GM12878 (cell line): Measurements from ENCODE around the gene RRP1B. TPM values are rescaled to one million over a fixed set of nuclear protein-coding genes. Genes with fewer than 3 reads are reported as not detected.

Source experiments
- ATAC-seq: fragments of 200-7000 bp; cut with Tn5 transposase; 3 replicates; pipeline ENCODE4 v1.9.1; 2020; ENCODE audit warnings: mild to moderate bottlenecking, moderate library complexity
- BruUV-seq: library from RNA; stranded (reverse); fragments of 400-500 nt; replicated peaks from 2 replicates; lab custom pipeline; 2021; lab: Mats Ljungman, UMichigan
- CTCF ChIA-PET: fragments of 300-600 bp; sonication (Branson Sonifier 250); formaldehyde crosslinking; extraction: SDS; loops from one replicate; lab custom pipeline; 2021; ENCODE audit warnings: inconsistent platforms; lab: Yijun Ruan, JAX
- POLR2A ChIA-PET: fragments of 350-600 bp; formaldehyde crosslinking; extraction: SDS; loops from one replicate; lab custom pipeline; 2021; ENCODE audit warnings: inconsistent platforms; lab: Charles Lee
- RAD21 ChIA-PET: fragments of 300-600 bp; sonication (Branson Sonifier 250); formaldehyde crosslinking; loops from one replicate; lab custom pipeline; 2023; ENCODE audit warnings: antibody characterized with exemption; ENCODE audit not compliant: unreplicated experiment; lab: Charles Lee
- SMC1A ChIA-PET: fragments of 300-600 bp; sonication (Branson Sonifier 250); formaldehyde crosslinking; loops from one replicate; lab custom pipeline; 2023; ENCODE audit not compliant: unreplicated experiment, uncharacterized antibody; lab: Charles Lee
- DNase-seq: peaks from one replicate; pipeline ENCODE4 v3.0.0-alpha.2; 2011; ENCODE audit warnings: low read depth, low spot score
- FAIRE-seq: peaks from 3 replicates; lab custom pipeline; 2011; peaks lifted over from hg19 to GRCh38; lab: Jason Lieb, UNC
- H2AFZ ChIP-seq: 2 replicates; pipeline ENCODE4 v1.6.0; 2011; ENCODE audit warnings: low read depth, low read length, control low read depth; ENCODE audit not compliant: control insufficient read depth
- H3K27ac ChIP-seq: 2 replicates; pipeline ENCODE4 v1.5.1; 2011; ENCODE audit warnings: control low read depth; ENCODE audit not compliant: control insufficient read depth, insufficient read depth
- H3K27me3 ChIP-seq, 2 experiments: replicated peaks in 1 of 2; 2 replicates each; pipeline versions ENCODE4 v1.6.0 to v1.6.1; 2011; ENCODE audit warnings: low read length in 1 of 2; ENCODE audit not compliant: control insufficient read depth in 2 of 2, insufficient read depth in 2 of 2
- H3K36me3 ChIP-seq, 2 experiments: 2 replicates each; pipeline ENCODE4 v1.5.1; 2011; ENCODE audit warnings: low read length in 1 of 2; ENCODE audit not compliant: control insufficient read depth in 2 of 2, insufficient read depth in 2 of 2
- H3K4me1 ChIP-seq: 2 replicates; pipeline ENCODE4 v1.6.1; 2011; ENCODE audit warnings: mild to moderate bottlenecking, low read length, moderate library complexity, mixed read lengths; ENCODE audit not compliant: control insufficient read depth, insufficient read depth
- H3K4me2 ChIP-seq: 2 replicates; pipeline ENCODE4 v1.6.0; 2011; ENCODE audit warnings: control low read depth; ENCODE audit not compliant: control insufficient read depth, insufficient read depth
- H3K4me3 ChIP-seq: fragments of 200-600 bp; sonication (generic); 2 replicates; pipeline ENCODE4 v1.5.1; 2016
- H3K79me2 ChIP-seq: 2 replicates; pipeline ENCODE4 v1.6.0; 2011; ENCODE audit warnings: low read length; ENCODE audit not compliant: control insufficient read depth, insufficient read depth
- H3K9ac ChIP-seq: 2 replicates; pipeline ENCODE4 v1.8.0; 2011; ENCODE audit warnings: low read length, control low read depth, mixed read lengths; ENCODE audit not compliant: control insufficient read depth, insufficient read depth
- H3K9me3 ChIP-seq: replicated peaks from 3 replicates; pipeline ENCODE4 v1.5.1; 2011; ENCODE audit warnings: mild to moderate bottlenecking, low read length; ENCODE audit not compliant: control insufficient read depth, insufficient read depth
- H4K20me1 ChIP-seq: 2 replicates; pipeline ENCODE4 v1.6.0; 2011; ENCODE audit not compliant: control insufficient read depth, insufficient read depth
- BCL11A ChIP-seq: IDR thresholded peaks from 2 replicates; pipeline ENCODE4 v1.6.1; 2011; ENCODE audit warnings: low read depth, low read length
- BMI1 ChIP-seq: fragments of 450-650 bp; IDR thresholded peaks from 2 replicates; pipeline ENCODE4 v1.6.1; 2016; ENCODE audit warnings: mild to moderate bottlenecking, moderate library complexity, borderline replicate concordance
- HDAC2 ChIP-seq: fragments of 200-600 bp; sonication (generic); IDR thresholded peaks from 2 replicates; pipeline ENCODE4 v1.6.1; 2017
- IKZF2 ChIP-seq, 2 experiments: fragments of 450-650 bp; IDR thresholded peaks; 2 replicates each; pipeline ENCODE4 v1.6.1; 2017; ENCODE audit warnings: mild to moderate bottlenecking in 2 of 2, moderate library complexity in 2 of 2
- IRF4 ChIP-seq: IDR thresholded peaks from 2 replicates; pipeline ENCODE4 v1.6.1; 2011; ENCODE audit warnings: low read depth, low read length
- JUND ChIP-seq: IDR thresholded peaks from 2 replicates; pipeline ENCODE4 v1.6.1; 2012; ENCODE audit warnings: low read depth, mild to moderate bottlenecking, low read length, improper control_type of control experiment, moderate library complexity
- MTA2 ChIP-seq: fragments of 450-650 bp; IDR thresholded peaks from 2 replicates; pipeline ENCODE4 v1.6.1; 2016; ENCODE audit warnings: low read depth, mild to moderate bottlenecking, moderate library complexity
- NFIC ChIP-seq: IDR thresholded peaks from 2 replicates; pipeline ENCODE4 v1.6.1; 2012; ENCODE audit warnings: low read depth, mild to moderate bottlenecking, inconsistent platforms, low read length, moderate library complexity
- POLR2AphosphoS5 ChIP-seq: IDR thresholded peaks from 2 replicates; pipeline ENCODE4 v1.6.1; 2011; ENCODE audit warnings: mild to moderate bottlenecking, low read length, inconsistent platforms
- RCOR1 ChIP-seq: conservative IDR thresholded peaks from 2 replicates; pipeline ENCODE4 v1.6.1; 2012; ENCODE audit warnings: low read depth, low read length, improper control_type of control experiment
- SRF ChIP-seq, 2 experiments: IDR thresholded peaks; 2 replicates each; pipeline ENCODE4 v1.6.1; 2011; ENCODE audit warnings: low read depth in 2 of 2, low read length in 2 of 2, mild to moderate bottlenecking in 1 of 2, moderate library complexity in 1 of 2
- USF1 ChIP-seq: IDR thresholded peaks from 2 replicates; pipeline ENCODE4 v1.6.1; 2011; ENCODE audit warnings: borderline replicate concordance, low read depth, mild to moderate bottlenecking, moderate library complexity, mixed read lengths, low read length; ENCODE audit not compliant: insufficient read depth; ENCODE audit errors: extremely low read length
- ZNF24 ChIP-seq: fragments of 450-650 bp; IDR thresholded peaks from 2 replicates; pipeline ENCODE4 v1.6.1; 2017; ENCODE audit warnings: antibody characterized with exemption, mild to moderate bottlenecking
- ZZZ3 ChIP-seq: IDR thresholded peaks from 2 replicates; pipeline ENCODE4 v1.6.1; 2011; ENCODE audit warnings: low read depth; ENCODE audit not compliant: control insufficient read depth, insufficient read length
- WGBS: methylation state at CpG from one replicate; pipeline ENCODE4 v1.1.6; 2016; ENCODE audit warnings: low lambda C conversion rate; ENCODE audit not compliant: insufficient replicate concordance, insufficient coverage; ENCODE audit errors: missing lambda C conversion rate; 5-methylcytosine and 5-hydroxymethylcytosine counted together
- in situ Hi-C: fragments of 300-500 bp; cut with MboI; formaldehyde crosslinking; loops from 9 replicates; pipeline ENCODE4 v1.14.3; 2018; ENCODE audit warnings: mixed read lengths
- intact Hi-C: fragments of 100-400 bp; cut with micrococcal nuclease; formaldehyde crosslinking; loops from one replicate; pipeline ENCODE4 v1.14.2; 2022; ENCODE audit not compliant: unreplicated experiment
- polyA plus RNA-seq, 11 experiments: library from polyadenylated mRNA; depleted of rRNA in 4 of 11; unstranded in 6 of 11; stranded (reverse) in 5 of 11; fragments of >200 nt; fragmentation: Nextera tagmentation in 4 of 11; fragmentation: Illumina TruSeq in 1 of 11; extraction: Ambion mirVana in 4 of 11; extraction: Trizol in 1 of 11; gene quantifications; 1 replicate in 1 of 11; 2 replicates in 10 of 11; pipeline versions ENCODE4 v1.2.1 to v1.2.3, GENCODE V29; 2011 to 2016; ENCODE audit warnings: inconsistent platforms in 2 of 11, missing spikeins in 2 of 11, low read depth in 1 of 11
- total RNA-seq, 4 experiments: library from RNA; depleted of rRNA in 3 of 4; stranded (reverse); fragments of >200 nt in 3 of 4; fragmentation: Illumina TruSeq in 1 of 4; extraction: Trizol in 1 of 4; gene quantifications; 2 replicates each; pipeline versions ENCODE4 v1.2.1 to v1.2.3, GENCODE V29; 2013 to 2021
- TF ChIP-seq, protein P1 (sequence below): fragments of 450-650 bp; IDR thresholded peaks from 2 replicates; pipeline ENCODE4 v1.6.1; 2017; ENCODE audit warnings: antibody characterized with exemption, mild to moderate bottlenecking, moderate library complexity
- TF ChIP-seq, protein P2 (sequence below): IDR thresholded peaks from 2 replicates; pipeline ENCODE4 v1.6.1; 2011; ENCODE audit warnings: low read depth, low read length, improper control_type of control experiment, borderline replicate concordance

RRP1B gene
- total and polyA plus RNA-seq, 10 of the 15 experiments (the other 5 are each of a cell fraction or from before 2014, with no cell fraction given) = 8.1 to 57.4 (median 38.1) TPM

- no peaks in the 10 kb centered on the region; the same call in 1 of the 2 replicates for H4K20me1 ChIP-seq
- no peak overlapping the region for H3K4me3 ChIP-seq
- intact Hi-C loops (no loop called here), in situ Hi-C loops (no loop called here)
- no peak overlapping the region for H3K9ac ChIP-seq
- no peaks in the 10 kb centered on the region for H3K4me1 ChIP-seq
- H3K36me3 ChIP-seq = peaks cover 9 to 17% of the 10 kb centered on the region in 2 experiments; a peak in 3 of 4 replicates
- no peak overlapping the region for H3K4me2 ChIP-seq
- POLR2A ChIA-PET = interaction anchor here (0.6 to 0.9 kb wide), 3 partner anchors 17 to 150 kb away, joined by 3 to 4 read pairs (median 3); no protein-coding TSS in a partner anchor
- no peak overlapping the region for H2AFZ ChIP-seq
- RAD21 ChIA-PET = no interaction called here
- CTCF ChIA-PET = no interaction called here
- H3K27ac ChIP-seq = no peak overlapping the region
- ATAC-seq (no peak), FAIRE-seq (no peak), DNase-seq (no peak)
- TF ChIP-seq NFIC (no peak), HDAC2 (no peak), JUND (no peak), BCL11A (no peak), SRF (IDR thresholded peaks at IDR 0.05; ENCODE audit: low read depth in 2 of 2, low read length in 2 of 2) (no peak), ZZZ3 (no peak), IKZF2 (IDR thresholded peaks at IDR 0.05) (no peak), RCOR1 (no peak), USF1 (no peak), IRF4 (no peak), MTA2 (no peak), POLR2AphosphoS5 (no peak), BMI1 (no peak), ZNF24 (no peak)
- TF ChIP-seq, protein P1, sequence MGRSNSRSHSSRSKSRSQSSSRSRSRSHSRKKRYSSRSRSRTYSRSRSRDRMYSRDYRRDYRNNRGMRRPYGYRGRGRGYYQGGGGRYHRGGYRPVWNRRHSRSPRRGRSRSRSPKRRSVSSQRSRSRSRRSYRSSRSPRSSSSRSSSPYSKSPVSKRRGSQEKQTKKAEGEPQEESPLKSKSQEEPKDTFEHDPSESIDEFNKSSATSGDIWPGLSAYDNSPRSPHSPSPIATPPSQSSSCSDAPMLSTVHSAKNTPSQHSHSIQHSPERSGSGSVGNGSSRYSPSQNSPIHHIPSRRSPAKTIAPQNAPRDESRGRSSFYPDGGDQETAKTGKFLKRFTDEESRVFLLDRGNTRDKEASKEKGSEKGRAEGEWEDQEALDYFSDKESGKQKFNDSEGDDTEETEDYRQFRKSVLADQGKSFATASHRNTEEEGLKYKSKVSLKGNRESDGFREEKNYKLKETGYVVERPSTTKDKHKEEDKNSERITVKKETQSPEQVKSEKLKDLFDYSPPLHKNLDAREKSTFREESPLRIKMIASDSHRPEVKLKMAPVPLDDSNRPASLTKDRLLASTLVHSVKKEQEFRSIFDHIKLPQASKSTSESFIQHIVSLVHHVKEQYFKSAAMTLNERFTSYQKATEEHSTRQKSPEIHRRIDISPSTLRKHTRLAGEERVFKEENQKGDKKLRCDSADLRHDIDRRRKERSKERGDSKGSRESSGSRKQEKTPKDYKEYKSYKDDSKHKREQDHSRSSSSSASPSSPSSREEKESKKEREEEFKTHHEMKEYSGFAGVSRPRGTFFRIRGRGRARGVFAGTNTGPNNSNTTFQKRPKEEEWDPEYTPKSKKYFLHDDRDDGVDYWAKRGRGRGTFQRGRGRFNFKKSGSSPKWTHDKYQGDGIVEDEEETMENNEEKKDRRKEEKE = no peak
- TF ChIP-seq, protein P2, sequence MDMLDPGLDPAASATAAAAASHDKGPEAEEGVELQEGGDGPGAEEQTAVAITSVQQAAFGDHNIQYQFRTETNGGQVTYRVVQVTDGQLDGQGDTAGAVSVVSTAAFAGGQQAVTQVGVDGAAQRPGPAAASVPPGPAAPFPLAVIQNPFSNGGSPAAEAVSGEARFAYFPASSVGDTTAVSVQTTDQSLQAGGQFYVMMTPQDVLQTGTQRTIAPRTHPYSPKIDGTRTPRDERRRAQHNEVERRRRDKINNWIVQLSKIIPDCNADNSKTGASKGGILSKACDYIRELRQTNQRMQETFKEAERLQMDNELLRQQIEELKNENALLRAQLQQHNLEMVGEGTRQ = no peak
- whole genome bisulfite sequencing = 90% methylated on average over 24 of the region's 25 CpGs
- no peaks in the 10 kb centered on the region for H3K9me3 ChIP-seq
- H3K79me2 ChIP-seq = no peaks in the 10 kb centered on the region; the same call in none of the 2 replicates
- H3K27me3 ChIP-seq = no peaks in the 10 kb centered on the region
- SMC1A ChIA-PET = interaction anchor here (0.8 kb wide), 1 partner anchor 9 kb away, joined by 3 read pairs; no protein-coding TSS in a partner anchor
- BruUV-seq = no TSS peak
Measured at GRCh38 chr21:43736224-43736883, 77.0 kb downstream of the RRP1B start.
